Prostate gland (tissue), 2 donors: Measurements from ENCODE around the gene TMEM234.

ENCODE experiments used
- CTCF ChIP-seq, 4 experiments: fragments of 200-600 bp in 2 of 4; fragments of 450-650 bp in 2 of 4; sonication (generic) in 2 of 4; IDR thresholded peaks; 1 replicate in 3 of 4; 2 replicates in 1 of 4; pipeline ENCODE4 v1.5.1; 2016 to 2019; ENCODE audit warnings: antibody characterized with exemption in 4 of 4, mild to moderate bottlenecking in 2 of 4, moderate library complexity in 2 of 4
- POLR2A ChIP-seq: fragments of 450-650 bp; IDR thresholded peaks from one replicate; pipeline ENCODE4 v1.6.1; 2016; ENCODE audit warnings: antibody characterized with exemption, mild to moderate bottlenecking
- POLR2AphosphoS5 ChIP-seq: sonication (generic); formaldehyde crosslinking; IDR thresholded peaks from one replicate; pipeline ENCODE4 v1.6.1; 2017; ENCODE audit warnings: antibody characterized with exemption

- TF ChIP-seq CTCF (IDR thresholded peaks at IDR 0.05) (no peak), POLR2A (no peak), POLR2AphosphoS5 (no peak)
Observed at GRCh38 chr1:32181065-32181464, 41.1 kb downstream of the TMEM234 start.
